Measurements from ENCODE around the gene HOOK2. TPM values are rescaled to one million over a fixed set of nuclear protein-coding genes. Genes with fewer than 3 reads are reported as not detected.

Gene HOOK2
- total RNA-seq, 3 donors from 2014 or later = 52.2 to 91.9 (median 69.0) TPM

- Histone ChIP-seq H3K36me3 (ENCODE audit: low read depth) (no peaks in the 10 kb centered on the region), H3K4me1 (ENCODE audit: low read depth) (peaks cover 46% of the 10 kb centered on the region), H3K4me3 (no peak overlapping the region), H3K9me3 (no peaks in the 10 kb centered on the region)
- intact Hi-C loops (cut with DNase I, micrococcal nuclease) = no loop called here
- ATAC-seq (no peak), DNase-seq (peak; percentile 52 to 77 (median 59))
- TF ChIP-seq CTCF (IDR thresholded peaks at IDR 0.05) = no peak
These were observed 4.0 kb upstream of the HOOK2 start for GRCh38 chr19:12779162-12779993.

GRCh38 chr19:12778905-12779161, 3.5 kb upstream of the HOOK2 start:
- intact Hi-C loops (cut with DNase I, micrococcal nuclease) = no loop called here
- Histone ChIP-seq H3K36me3 (ENCODE audit: low read depth) (no peaks in the 10 kb centered on the region), H3K4me3 (no peak overlapping the region), H3K4me1 (ENCODE audit: low read depth) (peaks cover 46% of the 10 kb centered on the region), H3K9me3 (no peaks in the 10 kb centered on the region)
- DNase-seq (no peak), ATAC-seq (no peak)
- TF ChIP-seq CTCF (IDR thresholded peaks at IDR 0.05) = no peak

- peak; percentile 74 to 86 (median 79) for DNase-seq
- intact Hi-C loops (cut with DNase I, micrococcal nuclease) = no loop called here
- no peaks in the 10 kb centered on the region for H3K9me3 ChIP-seq
- TF ChIP-seq CTCF (IDR thresholded peaks at IDR 0.05) = no peak
- no peaks in the 10 kb centered on the region for H3K36me3 ChIP-seq (ENCODE audit: low read depth)
- H3K4me1 ChIP-seq (ENCODE audit: low read depth) = peaks cover 43% of the 10 kb centered on the region
- peak overlapping the region; percentile 24 for H3K4me3 ChIP-seq
- peak; percentile 12 for ATAC-seq
These were observed 2.9 kb upstream of the HOOK2 start for GRCh38 chr19:12778017-12778904.

GRCh38 chr19:12777217-12778016, 2.1 kb upstream of the HOOK2 start:
- ATAC-seq (peak; percentile 49), DNase-seq (peak; percentile 87 to 92 (median 88))
- intact Hi-C loops (cut with DNase I, micrococcal nuclease) = loop anchor here in 1 of 2 donors (2.0 kb wide), 1 partner anchor 19 kb away; no protein-coding TSS in a partner anchor
- Histone ChIP-seq H3K9me3 (no peaks in the 10 kb centered on the region), H3K4me3 (peak overlapping the region; percentile 24), H3K36me3 (ENCODE audit: low read depth) (no peaks in the 10 kb centered on the region), H3K4me1 (ENCODE audit: low read depth) (peaks cover 38% of the 10 kb centered on the region)
- TF ChIP-seq CTCF (IDR thresholded peaks at IDR 0.05) = peak; percentile 96

GRCh38 chr19:12773571-12773970, 1.8 kb downstream of the HOOK2 start:
- ATAC-seq (no peak), DNase-seq (no peak)
- intact Hi-C loops (cut with DNase I, micrococcal nuclease) = no loop called here
- H3K4me1 ChIP-seq (ENCODE audit: low read depth) = peaks cover 32% of the 10 kb centered on the region
- H3K9me3 ChIP-seq = no peaks in the 10 kb centered on the region
- no peak for TF ChIP-seq CTCF (IDR thresholded peaks at IDR 0.05)
- no peaks in the 10 kb centered on the region for H3K36me3 ChIP-seq (ENCODE audit: low read depth)
- no peak overlapping the region for H3K4me3 ChIP-seq
